Measurements from ENCODE around the gene COPE.
"Not testable (repeated sequence)": the region's sequence is repeated elsewhere in the genome, so short reads cannot be mapped to it uniquely, and the experiment has no call there.

The COPE gene

GRCh38 chr19:18908917-18909619 lies 10.1 kb downstream of the COPE start:
- no peak for DNase-seq (ENCODE audit: low read depth in 2 of 2)

GRCh38 chr19:18906605-18907519 lies 12.3 kb downstream of the COPE start:
- DNase-seq (ENCODE audit: low read depth in 2 of 2), result no peak

GRCh38 chr19:18905513-18906236 lies 13.5 kb downstream of the COPE start:
- no peak for DNase-seq (ENCODE audit: low read depth in 2 of 2)

- no peak for DNase-seq (ENCODE audit: low read depth in 2 of 2)
Measured at GRCh38 chr19:18905058-18905456, 14.1 kb downstream of the COPE start.

DNA sequence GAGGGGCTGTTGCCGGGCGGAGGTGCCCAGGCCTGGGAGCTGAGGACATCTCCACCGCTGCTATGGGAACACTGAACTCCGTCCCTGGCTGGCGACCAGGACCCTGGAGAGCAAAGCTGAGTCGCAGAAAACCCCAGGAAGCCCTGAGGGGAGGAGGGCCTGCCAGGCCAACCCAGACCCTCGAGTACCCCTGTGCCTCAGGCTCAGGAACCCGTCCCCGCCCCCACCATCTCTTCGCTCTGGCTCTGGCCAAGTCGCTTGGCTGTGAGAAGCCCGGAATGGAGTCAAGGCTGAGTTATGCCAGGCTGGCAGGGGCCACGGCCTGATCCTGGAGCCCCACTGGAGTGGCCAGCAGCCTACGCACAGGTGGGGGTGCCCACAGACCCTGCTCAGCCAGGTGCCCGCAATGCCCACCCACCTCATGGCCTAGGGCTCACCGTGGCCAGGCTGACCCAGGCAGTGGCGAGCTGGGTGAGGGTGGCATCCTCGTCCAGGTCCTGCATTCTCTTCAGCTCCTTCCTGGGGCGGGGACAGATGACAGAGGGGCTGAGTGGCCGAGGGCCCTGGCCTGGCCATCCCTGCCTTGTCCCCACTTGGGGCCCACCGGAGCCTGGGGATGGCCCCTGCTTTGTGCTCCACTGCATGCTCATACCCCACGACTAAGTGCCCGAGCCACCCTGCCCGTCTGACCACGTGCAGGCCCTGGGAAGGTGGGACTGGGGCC lies 14.7 kb downstream of the COPE start:
- DNase-seq (ENCODE audit: low read depth in 2 of 2), result no peak

DNA sequence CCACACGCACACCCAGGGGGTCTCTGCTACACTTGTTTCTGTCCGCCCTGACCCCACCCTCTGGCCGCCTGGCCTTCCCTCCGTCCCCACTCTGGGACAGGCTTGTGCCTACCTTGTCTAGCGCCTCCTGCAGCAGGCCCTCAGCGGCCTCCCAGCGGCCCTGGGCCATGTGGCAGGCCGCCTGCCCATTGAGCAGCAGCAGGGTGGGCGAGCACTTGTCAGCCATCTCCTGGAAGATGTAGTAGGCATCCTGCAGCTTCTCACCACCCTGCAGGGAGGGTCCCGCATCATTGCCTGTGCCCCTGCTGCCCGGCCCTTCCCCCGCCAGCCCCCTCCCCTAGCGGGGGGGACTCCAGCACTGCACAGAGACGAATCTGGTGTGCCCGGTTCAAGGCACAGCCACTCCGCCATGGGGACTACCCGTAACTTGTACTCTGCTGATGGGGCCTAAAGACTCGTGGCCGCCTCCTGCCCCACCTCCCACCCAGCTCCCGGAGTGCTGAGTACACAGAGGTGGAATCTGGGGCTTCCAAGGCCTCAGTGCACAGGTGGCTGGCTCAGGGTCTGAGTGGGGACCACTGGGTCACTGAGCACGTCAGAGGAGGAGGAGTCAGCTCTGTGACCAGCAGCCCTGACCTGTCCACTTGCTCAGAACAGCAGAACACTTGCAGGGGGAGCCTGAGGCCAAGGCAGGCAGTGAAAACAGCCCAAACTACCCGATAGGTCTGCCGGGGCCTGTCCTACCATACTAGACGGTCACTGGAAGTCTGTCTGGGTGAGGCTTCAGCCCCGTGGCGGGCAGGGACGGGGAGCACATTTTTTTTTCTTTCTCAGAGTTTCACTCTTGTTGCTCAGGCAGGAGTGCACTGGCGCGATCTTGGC lies 15.8 kb downstream of the COPE start:
- DNase-seq (ENCODE audit: low read depth in 2 of 2), result no peak

DNA sequence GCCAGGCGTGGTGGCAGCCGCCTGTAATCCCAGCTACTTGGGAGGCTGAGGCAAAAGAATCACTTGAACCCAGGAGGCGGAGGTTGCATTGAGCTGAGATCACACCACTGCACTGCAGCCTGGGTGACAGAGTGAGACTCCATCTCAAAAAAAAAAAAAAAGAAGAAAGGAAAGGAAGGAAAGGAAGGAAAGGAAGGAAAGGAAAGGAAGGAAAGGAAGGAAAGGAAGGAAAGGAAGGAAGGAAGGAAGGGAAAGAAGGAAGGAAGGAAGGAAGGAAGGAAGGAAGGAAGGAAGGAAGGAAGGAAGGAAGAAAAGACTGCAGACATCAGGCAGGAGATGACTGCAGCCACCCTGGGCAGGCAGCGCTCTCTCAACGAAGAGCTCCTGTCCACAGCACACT lies 16.7 kb downstream of the COPE start:
- not testable (repeated sequence) for DNase-seq (ENCODE audit: low read depth in 2 of 2)

GRCh38 chr19:18901491-18901890 lies 17.7 kb downstream of the COPE start:
- DNase-seq (ENCODE audit: low read depth in 2 of 2), result no peak

DNA sequence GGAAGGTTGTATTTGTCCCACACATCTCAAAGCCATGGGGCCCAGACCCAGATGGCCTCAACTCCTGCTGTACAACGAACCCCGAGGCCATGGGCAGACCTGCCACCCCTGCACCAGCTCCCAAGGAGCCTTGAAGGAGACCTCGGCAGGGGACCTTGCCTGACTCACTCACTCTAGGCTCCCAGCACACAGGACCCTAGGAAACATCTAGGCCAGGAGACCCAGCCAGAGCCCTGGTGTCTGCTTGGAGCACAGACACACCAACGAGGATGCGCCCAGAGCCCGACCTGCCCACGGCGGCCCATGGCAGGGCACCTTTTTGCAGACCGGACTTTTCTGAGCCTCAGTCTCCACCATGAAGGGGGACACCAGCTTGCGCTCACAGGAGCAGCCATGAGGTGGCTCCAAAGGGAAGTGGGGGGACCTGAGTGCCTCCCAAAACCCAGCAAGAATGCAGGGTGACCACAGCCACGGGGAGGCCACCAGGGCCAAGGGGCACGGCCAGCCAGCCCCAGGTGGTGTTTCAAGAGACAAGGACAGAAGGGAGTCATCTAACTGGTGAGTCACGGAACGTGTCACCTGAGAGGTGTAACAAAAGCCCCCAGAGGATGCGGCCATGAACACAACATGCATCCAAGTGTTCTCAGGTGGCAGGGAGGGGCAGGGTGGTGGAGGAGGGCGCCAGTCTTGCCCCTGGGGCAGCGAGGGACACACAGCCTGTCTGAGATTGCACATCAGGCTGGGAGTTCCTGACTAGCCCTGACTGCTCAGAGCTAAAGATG lies 18.3 kb downstream of the COPE start:
- DNase-seq (ENCODE audit: low read depth in 2 of 2), result no peak

GRCh38 chr19:18899624-18900560 lies 19.3 kb downstream of the COPE start:
- DNase-seq (ENCODE audit: low read depth in 2 of 2), result no peak

- DNase-seq (ENCODE audit: low read depth in 2 of 2), result no peak
Measured at GRCh38 chr19:18898607-18899408, 20.4 kb downstream of the COPE start.

DNA sequence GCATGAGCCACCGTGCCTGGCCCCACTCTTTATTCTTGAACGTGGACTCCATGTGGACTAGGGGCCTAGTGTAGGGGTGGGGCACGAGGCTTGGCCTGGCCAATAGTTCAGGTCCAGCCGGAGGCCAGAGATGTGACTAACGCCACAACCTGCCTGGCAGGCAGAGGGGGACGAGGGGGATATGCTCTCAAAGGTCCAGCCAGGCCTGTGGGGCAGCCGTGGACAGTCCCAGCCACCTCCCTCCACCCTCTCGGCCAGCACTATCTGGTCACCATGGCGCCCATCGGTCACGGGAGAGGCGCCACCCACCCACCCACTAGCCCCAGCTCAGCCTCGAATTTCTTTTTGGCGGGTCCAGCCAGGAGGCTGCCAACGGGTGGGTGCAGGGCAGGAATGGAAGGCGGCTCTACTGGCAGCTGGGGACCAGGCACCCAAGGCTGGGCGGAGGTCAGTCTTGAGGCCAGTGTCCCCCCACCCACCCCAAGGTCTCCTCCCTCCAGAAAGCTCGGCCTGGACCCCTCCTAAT lies 21.0 kb downstream of the COPE start:
- no peak for DNase-seq (ENCODE audit: low read depth in 2 of 2)

- no peak for DNase-seq (ENCODE audit: low read depth in 2 of 2)
Measured at GRCh38 chr19:18897094-18898029, 21.8 kb downstream of the COPE start.

DNA sequence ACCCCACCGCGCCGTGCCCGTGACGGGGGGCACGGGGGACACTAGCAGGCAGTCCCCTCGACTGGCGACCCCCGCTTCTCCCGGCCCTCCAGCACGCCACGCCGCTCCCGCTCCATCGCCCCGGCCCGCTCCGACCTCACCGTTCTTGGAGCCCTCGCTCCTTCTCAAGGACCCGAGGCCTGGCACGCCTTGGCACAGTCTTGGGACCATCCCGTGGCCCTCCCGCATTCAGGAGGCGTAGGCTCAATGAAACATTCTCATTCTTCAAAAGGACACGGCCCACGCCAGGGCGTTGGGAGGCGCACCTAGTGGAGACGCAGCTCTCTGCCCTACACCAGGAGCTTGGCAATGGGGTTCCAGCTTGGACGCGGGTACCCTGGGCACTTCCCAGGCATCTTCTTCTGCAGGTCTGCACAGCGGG lies 22.8 kb downstream of the COPE start:
- DNase-seq (ENCODE audit: low read depth in 2 of 2), result no peak

DNA sequence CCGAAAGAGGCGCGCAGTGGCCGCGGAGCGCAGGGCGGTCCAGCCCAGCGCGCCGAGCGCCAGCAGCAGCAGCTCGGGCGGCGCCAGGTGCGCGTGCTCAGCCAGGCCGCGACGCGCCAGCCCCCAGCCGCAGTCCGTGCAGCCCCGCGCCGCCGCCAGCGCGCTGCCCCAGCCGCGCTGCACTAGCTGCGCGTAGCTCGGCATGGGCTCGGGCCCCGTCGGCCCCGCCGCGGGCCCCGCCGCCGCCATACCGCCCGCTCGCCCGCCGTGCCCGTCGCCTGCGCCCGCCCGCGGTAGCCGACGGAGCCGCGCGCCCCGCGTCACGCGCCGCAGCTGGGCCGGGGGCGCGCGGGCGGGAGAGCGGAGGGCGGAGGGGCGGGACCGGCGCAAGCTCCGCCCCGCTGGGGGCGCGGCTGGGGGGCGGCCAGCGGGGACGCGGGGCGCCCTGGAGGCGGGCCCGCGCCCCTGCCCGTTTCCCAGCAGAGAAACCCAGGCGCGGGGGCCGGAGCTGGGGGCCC lies 23.3 kb downstream of the COPE start, which contains the start of gene CERS1:
Gene CERS1, minus strand, starts transcription at position 335 of the 518 bp plus-strand sequence. Its CDS starts 86 bp downstream, at position 249.
- DNase-seq (ENCODE audit: low read depth in 2 of 2), result no peak

Measured in stimulated activated CD8-positive, alpha-beta memory T cell treated with anti-CD3 and anti-CD28 coated beads, Interleukin-15, amount 100 ng/mL, for 4 hours (primary cell).